HepG2 (cell line): Measurements from ENCODE around the gene ZNF597. TPM values are rescaled to one million over a fixed set of nuclear protein-coding genes. Genes with fewer than 3 reads are reported as not detected.

Experiments
- ATAC-seq: fragments of 200-7000 bp; cut with Tn5 transposase; 3 replicates; pipeline ENCODE4 v1.9.1; 2020; ENCODE audit warnings: mild to moderate bottlenecking, moderate library complexity
- BruUV-seq: library from RNA; stranded (reverse); fragments of 400-500 nt; replicated peaks from 2 replicates; lab custom pipeline; 2021; lab: Mats Ljungman, UMichigan
- CTCF ChIA-PET: fragments of 300-600 bp; formaldehyde crosslinking; extraction: SDS; loops from one replicate; lab custom pipeline; 2021; ENCODE audit warnings: low total read pairs, inconsistent platforms, low intra/inter-chr PET ratio; lab: Yijun Ruan, JAX
- POLR2A ChIA-PET: fragments of 350-600 bp; sonication (Branson Sonifier 250); formaldehyde crosslinking; loops from one replicate; lab custom pipeline; 2020; ENCODE audit warnings: antibody characterized with exemption, inconsistent platforms; lab: Yijun Ruan, JAX
- DNase-seq: peaks from one replicate; pipeline ENCODE4 v3.0.0-alpha.2; 2015; ENCODE audit warnings: low spot score
- FAIRE-seq: peaks from 3 replicates; lab custom pipeline; 2011; peaks lifted over from hg19 to GRCh38; lab: Jason Lieb, UNC
- H2AFZ ChIP-seq: one replicate; pipeline ENCODE4 v1.6.1; 2011; ENCODE audit warnings: low read length, inconsistent platforms
- H3K27ac ChIP-seq: fragments of 300-600 bp; 3 replicates; pipeline ENCODE4 v1.8.0; 2011; ENCODE audit warnings: mixed run types, mild to moderate bottlenecking, mixed read lengths, low read length, inconsistent platforms; ENCODE audit not compliant: insufficient read depth; ENCODE audit errors: extremely low read length
- H3K27me3 ChIP-seq, 2 experiments: fragments of 200-600 bp in 1 of 2; 2 replicates in 1 of 2; 3 replicates in 1 of 2; pipeline versions ENCODE4 v1.6.0 to v1.8.0; 2011; ENCODE audit warnings: low read length in 2 of 2, mild to moderate bottlenecking in 2 of 2, moderate library complexity in 2 of 2, inconsistent platforms in 1 of 2; ENCODE audit not compliant: insufficient read depth in 2 of 2, control insufficient read depth in 1 of 2
- H3K36me3 ChIP-seq, 2 experiments: fragments of 200-600 bp in 1 of 2; replicated peaks in 1 of 2; 2 replicates in 1 of 2; 3 replicates in 1 of 2; pipeline versions ENCODE4 v1.5.1 to v1.8.0; 2011; ENCODE audit warnings: low read length in 2 of 2, inconsistent platforms in 1 of 2; ENCODE audit not compliant: insufficient read depth in 2 of 2, control insufficient read depth in 1 of 2
- H3K4me1 ChIP-seq: 2 replicates; pipeline ENCODE4 v1.5.1; 2012; ENCODE audit warnings: low read length, inconsistent platforms; ENCODE audit not compliant: insufficient read depth
- H3K4me2 ChIP-seq: 2 replicates; pipeline ENCODE4 v1.6.0; 2011; ENCODE audit warnings: low read depth, low read length, inconsistent platforms
- H3K4me3 ChIP-seq, 3 experiments: fragments of 200-600 bp in 1 of 3; sonication (generic), shearing (Covaris generic) in 1 of 3; replicated peaks in 1 of 3; 2 replicates each; pipeline ENCODE4 v1.5.1; 2011 to 2016; ENCODE audit warnings: low read length in 3 of 3, inconsistent platforms in 2 of 3, low read depth in 2 of 3, mild to moderate bottlenecking in 2 of 3, control low read depth in 1 of 3, mixed read lengths in 1 of 3; ENCODE audit not compliant: insufficient read depth in 1 of 3
- H3K79me2 ChIP-seq: one replicate; pipeline ENCODE4 v1.6.1; 2011; ENCODE audit warnings: low read length, inconsistent platforms; ENCODE audit not compliant: insufficient read depth
- H3K9ac ChIP-seq: 2 replicates; pipeline ENCODE4 v1.6.0; 2011; ENCODE audit warnings: mild to moderate bottlenecking, low read depth, low read length, inconsistent platforms; ENCODE audit not compliant: insufficient read depth
- H3K9me3 ChIP-seq: 2 replicates; pipeline ENCODE4 v1.5.1; 2012; ENCODE audit warnings: mild to moderate bottlenecking, low read length
- H4K20me1 ChIP-seq: 2 replicates; pipeline ENCODE4 v1.6.0; 2011; ENCODE audit warnings: inconsistent platforms, mild to moderate bottlenecking, low read length, moderate library complexity; ENCODE audit not compliant: insufficient read depth
- NR3C1 ChIP-seq: sonication (generic); formaldehyde crosslinking; IDR thresholded peaks from 2 replicates; pipeline ENCODE4 v1.4.0; 2020; ENCODE audit warnings: missing genetic modification reagents
- ONECUT2 ChIP-seq: sonication (generic); formaldehyde crosslinking; IDR thresholded peaks from 2 replicates; pipeline ENCODE4 v1.4.0; 2020; ENCODE audit warnings: missing genetic modification reagents
- SALL1 ChIP-seq: sonication (generic); formaldehyde crosslinking; IDR thresholded peaks from 2 replicates; pipeline ENCODE4 v1.8.0; 2022; ENCODE audit warnings: mild to moderate bottlenecking, missing genetic modification reagents
- SNAPC2 ChIP-seq: sonication (generic); formaldehyde crosslinking; IDR thresholded peaks from 2 replicates; pipeline ENCODE4 v1.8.1; 2022; ENCODE audit warnings: mild to moderate bottlenecking, missing genetic modification reagents
- SRSF9 ChIP-seq: fragments of 200-400 bp; formaldehyde crosslinking; IDR thresholded peaks from 2 replicates; pipeline ENCODE4 v1.6.1; 2018; ENCODE audit warnings: borderline replicate concordance, mild to moderate bottlenecking, low read depth, low read length; ENCODE audit not compliant: insufficient read depth, poor library complexity, severe bottlenecking
- ZEB1 ChIP-seq: IDR thresholded peaks from 2 replicates; pipeline ENCODE4 v1.6.1; 2012; ENCODE audit warnings: mild to moderate bottlenecking, low read depth, inconsistent platforms; ENCODE audit not compliant: insufficient replicate concordance
- ZIK1 ChIP-seq: sonication (generic); formaldehyde crosslinking; IDR thresholded peaks from 2 replicates; pipeline ENCODE4 v1.5.0; 2020; ENCODE audit warnings: mild to moderate bottlenecking, low read depth, missing genetic modification reagents, borderline replicate concordance
- ZNF235 ChIP-seq: sonication (generic); formaldehyde crosslinking; IDR thresholded peaks from 2 replicates; pipeline ENCODE4 v1.8.1; 2023; ENCODE audit warnings: mild to moderate bottlenecking, missing genetic modification reagents, borderline replicate concordance
- ZNF570 ChIP-seq: sonication (generic); formaldehyde crosslinking; IDR thresholded peaks from 2 replicates; pipeline ENCODE4 v1.4.0; 2020; ENCODE audit warnings: mild to moderate bottlenecking, missing genetic modification reagents, borderline replicate concordance
- WGBS: methylation state at CpG from one replicate; pipeline ENCODE4 v1.1.6; 2017; ENCODE audit warnings: low lambda C conversion rate; 5-methylcytosine and 5-hydroxymethylcytosine counted together
- in situ Hi-C: cut with HindIII; loops from 2 replicates; pipeline ENCODE4 v1.10.0; 2017; ENCODE audit warnings: low pct_unique_long_range_greater_than_20kb; ENCODE audit not compliant: extremely low pct_ligation_motif_present
- intact Hi-C: fragments of 100-400 bp; cut with micrococcal nuclease; formaldehyde crosslinking; loops from one replicate; pipeline ENCODE4 v1.10.0; 2022; ENCODE audit not compliant: unreplicated experiment
- polyA plus RNA-seq, 8 experiments: library from polyadenylated mRNA; depleted of rRNA in 3 of 8; stranded (reverse) in 7 of 8; unstranded in 1 of 8; fragments of >200 nt; fragmentation: Illumina TruSeq in 4 of 8; extraction: Trizol in 4 of 8; gene quantifications; 2 replicates each; pipeline versions ENCODE4 v1.2.1 to v1.2.3, GENCODE V29; 2011 to 2016; ENCODE audit warnings: low read depth in 4 of 8, missing spikeins in 1 of 8, mixed read lengths in 1 of 8; ENCODE audit not compliant: insufficient read depth in 1 of 8
- total RNA-seq, 5 experiments: library from RNA; depleted of rRNA; stranded (reverse); fragments of >200 nt; fragmentation: Illumina TruSeq; extraction: Trizol; gene quantifications; 2 replicates each; pipeline ENCODE4 v1.2.3, GENCODE V29; 2016; ENCODE audit warnings: low read depth in 1 of 5
- TF ChIP-seq, protein P1 (sequence below): sonication (generic); formaldehyde crosslinking; IDR thresholded peaks from 2 replicates; pipeline ENCODE4 v1.5.1; 2020; ENCODE audit warnings: missing genetic modification reagents, mild to moderate bottlenecking, borderline replicate concordance

Gene ZNF597
- total and polyA plus RNA-seq, 2 of the 13 experiments (the other 11 are each of a cell fraction or from before 2014, with no cell fraction given), result 1.3 to 2.4 TPM

DNA sequence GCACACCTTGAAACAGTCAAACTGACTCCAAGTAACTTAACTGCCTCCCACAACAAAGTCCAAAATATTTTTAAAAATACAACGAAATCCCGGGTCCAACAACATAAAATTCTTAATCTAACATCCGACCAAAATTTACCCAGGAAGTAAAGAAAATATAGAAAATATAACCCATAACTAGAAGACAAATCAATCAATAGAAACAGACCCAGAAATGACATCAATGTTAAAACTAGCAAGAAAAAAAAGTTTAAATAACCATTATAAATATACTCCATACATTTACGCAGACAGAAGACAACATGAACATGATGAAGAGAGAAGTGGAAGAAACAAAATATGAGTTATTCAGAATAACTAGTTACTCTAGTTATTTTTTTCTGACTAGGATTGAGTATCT is 3.7 kb downstream of the ZNF597 start:
- H4K20me1 ChIP-seq, result no peaks in the 10 kb centered on the region
- H3K36me3 ChIP-seq, result peaks cover 0 to 1% of the 10 kb centered on the region in 2 experiments; a peak in 2 of 5 replicates
- peaks cover 32% of the 10 kb centered on the region for H3K79me2 ChIP-seq
- DNase-seq, result no peak
- H3K4me3 ChIP-seq, result no peak overlapping the region
- ChIA-PET CTCF (no interaction called here), POLR2A (no interaction called here)
- H3K27me3 ChIP-seq, result no peaks in the 10 kb centered on the region; a peak in 1 of 5 replicates
- FAIRE-seq, result no peak
- in situ Hi-C loops (no loop called here), intact Hi-C loops (loop anchor here (5.0 kb wide), 1 partner anchor 37 kb away; the partner anchor contains the start of genes ZNF174 and ZSCAN32)
- no peak overlapping the region for H2AFZ ChIP-seq
- no peak for ATAC-seq
- TF ChIP-seq SRSF9, result no peak
- TF ChIP-seq ZEB1, result no peak
- no peak for TF ChIP-seq SALL1
- TF ChIP-seq ZNF235 (CRISPR knock-in tag), result no peak
- TF ChIP-seq ONECUT2 (CRISPR knock-in tag), result no peak
- no peak for TF ChIP-seq SNAPC2
- TF ChIP-seq ZNF570, result no peak
- TF ChIP-seq NR3C1 (CRISPR knock-in tag), result no peak
- TF ChIP-seq, protein P1, sequence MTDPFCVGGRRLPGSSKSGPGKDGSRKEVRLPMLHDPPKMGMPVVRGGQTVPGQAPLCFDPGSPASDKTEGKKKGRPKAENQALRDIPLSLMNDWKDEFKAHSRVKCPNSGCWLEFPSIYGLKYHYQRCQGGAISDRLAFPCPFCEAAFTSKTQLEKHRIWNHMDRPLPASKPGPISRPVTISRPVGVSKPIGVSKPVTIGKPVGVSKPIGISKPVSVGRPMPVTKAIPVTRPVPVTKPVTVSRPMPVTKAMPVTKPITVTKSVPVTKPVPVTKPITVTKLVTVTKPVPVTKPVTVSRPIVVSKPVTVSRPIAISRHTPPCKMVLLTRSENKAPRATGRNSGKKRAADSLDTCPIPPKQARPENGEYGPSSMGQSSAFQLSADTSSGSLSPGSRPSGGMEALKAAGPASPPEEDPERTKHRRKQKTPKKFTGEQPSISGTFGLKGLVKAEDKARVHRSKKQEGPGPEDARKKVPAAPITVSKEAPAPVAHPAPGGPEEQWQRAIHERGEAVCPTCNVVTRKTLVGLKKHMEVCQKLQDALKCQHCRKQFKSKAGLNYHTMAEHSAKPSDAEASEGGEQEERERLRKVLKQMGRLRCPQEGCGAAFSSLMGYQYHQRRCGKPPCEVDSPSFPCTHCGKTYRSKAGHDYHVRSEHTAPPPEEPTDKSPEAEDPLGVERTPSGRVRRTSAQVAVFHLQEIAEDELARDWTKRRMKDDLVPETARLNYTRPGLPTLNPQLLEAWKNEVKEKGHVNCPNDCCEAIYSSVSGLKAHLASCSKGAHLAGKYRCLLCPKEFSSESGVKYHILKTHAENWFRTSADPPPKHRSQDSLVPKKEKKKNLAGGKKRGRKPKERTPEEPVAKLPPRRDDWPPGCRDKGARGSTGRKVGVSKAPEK (CRISPR knock-in tag), result no peak
- TF ChIP-seq ZIK1 (CRISPR knock-in tag), result no peak
- peaks cover 51% of the 10 kb centered on the region for H3K4me1 ChIP-seq
- no peak overlapping the region for H3K27ac ChIP-seq
- no peak overlapping the region for H3K9ac ChIP-seq
- H3K9me3 ChIP-seq, result no peaks in the 10 kb centered on the region
- 61% methylated on average over 4 of the region's 4 CpGs for WGBS
- no TSS peak for BruUV-seq
- no peak overlapping the region for H3K4me2 ChIP-seq
